Esophagus squamous epithelium (tissue), 4 donors: ENCODE data around the gene ILKAP.

Source experiments
- CTCF ChIP-seq, 6 experiments: fragments of 450-650 bp in 4 of 6; fragments of 200-600 bp in 2 of 6; sonication (generic) in 2 of 6; IDR thresholded peaks; one replicate each; pipeline ENCODE4 v1.5.1; 2016 to 2019; ENCODE audit warnings: antibody characterized with exemption in 6 of 6, mild to moderate bottlenecking in 4 of 6, moderate library complexity in 4 of 6
- POLR2A ChIP-seq, 4 donors: fragments of 450-650 bp; IDR thresholded peaks; one replicate each; pipeline ENCODE4 v1.6.1; 2017; ENCODE audit warnings: antibody characterized with exemption in 4 of 4, mild to moderate bottlenecking in 4 of 4, moderate library complexity in 3 of 4

GRCh38 chr2:238162251-238162845 lies 41.1 kb downstream of the ILKAP start:
- TF ChIP-seq CTCF (IDR thresholded peaks at IDR 0.05), result no peak
- TF ChIP-seq POLR2A (IDR thresholded peaks at IDR 0.05), result no peak
